NCI-H524 treated with DMSO at 0.1 percent for 48 hours (cell line): Measurements from ENCODE around the gene PRDM15.

Source experiments
- DNase-seq: peaks from one replicate; lab custom pipeline; 2025; lab: John Stamatoyannopoulos, UW

Gene PRDM15

DNA sequence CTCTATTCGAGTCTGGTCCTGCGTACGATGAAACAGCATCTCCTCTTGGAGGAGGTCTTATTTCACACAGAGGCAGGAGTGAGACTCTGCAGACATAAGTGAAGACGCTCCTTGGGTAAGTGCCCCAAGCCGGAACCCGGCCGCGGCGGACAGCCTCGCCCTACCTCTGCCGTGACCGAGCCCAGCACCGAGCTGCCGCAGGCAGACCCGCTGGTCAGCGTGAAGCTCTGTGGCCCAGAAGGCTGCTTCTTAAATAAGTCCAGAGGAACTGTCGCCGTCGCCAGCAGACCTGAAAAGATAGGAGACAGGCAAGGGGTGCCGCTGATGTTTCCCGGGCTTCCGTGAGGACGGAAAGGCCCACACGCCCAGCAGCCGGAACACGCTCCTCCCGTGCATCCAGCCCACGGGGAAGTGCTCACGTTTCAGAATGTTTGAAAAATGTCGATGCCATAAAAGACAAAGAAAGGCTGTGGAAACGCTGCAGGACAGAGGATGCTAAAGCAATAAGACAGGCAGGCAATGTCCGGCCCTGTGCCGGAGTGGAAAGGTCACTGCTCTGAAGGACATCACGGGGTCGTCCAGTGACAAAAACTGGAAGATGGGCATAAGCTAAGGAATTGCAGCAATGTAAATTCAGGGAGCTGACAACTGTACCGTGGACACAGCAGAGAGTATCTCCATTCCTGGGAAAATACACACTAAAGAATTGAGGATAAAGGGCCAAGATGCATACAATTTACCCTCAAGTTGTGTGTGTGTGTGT lies 28.5 kb upstream of the PRDM15 start:
- DNase-seq, result no peak

- no peak for DNase-seq
Observed at GRCh38 chr21:41906770-41907169, 27.6 kb upstream of the PRDM15 start.

- no peak for DNase-seq
Observed at GRCh38 chr21:41903559-41904351, 24.6 kb upstream of the PRDM15 start.

DNA sequence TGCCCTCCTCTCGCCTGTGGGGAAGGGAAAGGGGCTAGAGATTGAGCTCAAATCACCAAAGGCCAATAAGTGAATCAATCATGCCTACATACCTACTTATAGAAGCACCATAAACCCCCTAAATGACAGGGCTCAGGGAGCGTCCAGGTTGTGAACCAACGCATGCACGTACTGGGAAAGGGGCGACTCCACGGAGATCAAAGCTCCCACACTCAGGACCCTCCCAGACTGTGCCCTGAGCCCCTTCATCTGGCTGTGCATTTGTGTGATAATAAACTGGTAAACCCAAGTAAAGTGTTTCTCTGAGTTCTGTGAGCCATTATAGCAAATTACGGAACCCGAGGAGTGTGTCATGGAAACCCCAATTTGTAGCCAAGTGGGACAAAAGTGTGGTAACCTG lies 23.8 kb upstream of the PRDM15 start:
- DNase-seq, result no peak

DNA sequence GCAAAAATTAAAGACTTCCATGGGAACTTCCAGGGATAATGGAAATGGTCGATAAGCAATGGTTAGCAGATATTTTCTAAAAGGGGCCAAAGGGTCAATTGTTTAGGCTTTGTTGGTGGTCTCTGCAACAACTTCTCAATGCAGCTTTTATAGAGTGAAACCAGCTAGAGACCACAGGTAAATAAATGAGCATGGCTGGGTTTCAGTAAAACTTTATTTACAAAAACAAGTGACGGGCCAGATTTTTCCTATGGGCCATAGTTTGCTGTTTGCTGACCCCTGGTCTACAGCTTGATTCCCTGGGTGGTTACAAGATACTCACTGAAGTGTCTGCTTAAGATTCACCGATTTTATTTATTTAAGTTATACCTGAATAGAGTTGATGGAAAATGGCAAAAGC lies 22.6 kb upstream of the PRDM15 start:
- DNase-seq, result no peak

DNA sequence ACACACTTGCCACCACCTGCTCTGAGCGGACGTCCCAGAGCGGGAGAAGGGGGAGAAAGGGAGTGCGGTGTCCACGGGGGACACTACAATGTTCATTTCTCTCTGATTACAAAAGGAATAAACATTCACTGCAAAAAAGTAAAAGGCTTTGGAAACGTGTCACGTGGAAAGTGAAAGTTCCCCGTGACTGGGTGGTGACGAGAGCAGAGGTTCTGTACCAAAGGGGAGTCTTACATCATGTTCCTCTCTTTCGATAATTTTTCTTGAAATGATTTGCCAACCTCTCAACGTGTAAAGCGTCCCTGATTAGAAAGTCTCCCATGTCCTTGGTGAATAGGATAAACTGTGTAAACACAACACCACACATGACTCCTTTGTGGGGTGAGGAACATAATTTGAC lies 22.0 kb upstream of the PRDM15 start:
- no peak for DNase-seq

DNA sequence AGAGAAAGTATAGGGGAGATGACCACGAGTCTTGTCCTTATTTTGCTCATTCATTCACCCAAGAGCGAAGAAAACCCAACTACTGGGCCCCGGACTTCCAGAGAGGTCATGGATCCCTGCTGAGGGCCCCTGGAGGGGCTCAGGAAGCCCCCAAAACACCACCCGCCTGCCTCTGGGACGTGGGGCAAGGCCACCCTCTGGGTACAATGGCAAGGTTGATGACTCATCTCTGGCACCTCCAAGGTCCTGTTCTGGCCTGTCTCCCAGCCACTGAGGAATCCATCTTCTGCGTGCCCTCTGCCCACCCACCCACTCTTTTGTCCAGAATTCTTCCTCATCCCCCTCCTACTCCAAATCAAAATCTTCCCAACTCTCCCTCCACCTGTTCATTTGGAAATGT lies 21.3 kb upstream of the PRDM15 start:
- no peak for DNase-seq

DNA sequence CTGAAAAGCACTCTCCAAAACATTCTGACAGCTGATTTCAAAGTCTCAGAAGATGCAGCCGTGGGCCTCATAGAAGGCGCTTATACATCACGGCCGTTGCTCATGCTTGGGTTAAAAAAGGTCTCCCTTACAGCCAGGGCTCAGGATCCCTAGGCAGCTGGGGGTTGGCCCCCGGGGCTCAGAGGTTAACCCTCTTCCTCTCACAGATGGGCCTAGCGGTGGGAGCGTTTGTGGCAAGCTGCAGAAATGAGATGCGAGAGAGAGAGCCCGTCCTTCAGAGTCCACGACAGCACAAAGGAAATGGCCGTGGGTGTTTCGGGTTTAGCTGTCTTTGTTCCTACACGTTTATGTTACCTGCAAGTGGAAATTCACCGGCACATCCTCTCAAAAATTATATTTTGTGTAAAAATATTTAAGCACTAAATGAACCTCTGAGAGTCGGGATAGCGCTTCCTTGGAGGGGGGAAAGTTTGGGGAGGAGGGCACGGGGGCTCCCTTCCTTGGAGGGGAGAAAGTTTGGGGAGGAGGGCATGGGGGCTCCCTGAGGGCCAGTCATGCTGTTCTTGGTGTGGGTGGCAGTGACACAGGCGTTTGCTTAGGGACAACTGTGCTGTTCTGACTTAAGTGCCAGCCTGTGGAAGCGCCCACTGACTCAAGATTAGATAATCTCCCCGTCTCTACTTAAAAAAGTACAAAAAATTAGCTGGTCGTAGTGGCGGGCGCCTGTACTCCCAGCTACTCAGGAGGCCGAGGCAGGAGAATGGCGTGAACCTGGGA lies 20.5 kb upstream of the PRDM15 start:
- no peak for DNase-seq

DNA sequence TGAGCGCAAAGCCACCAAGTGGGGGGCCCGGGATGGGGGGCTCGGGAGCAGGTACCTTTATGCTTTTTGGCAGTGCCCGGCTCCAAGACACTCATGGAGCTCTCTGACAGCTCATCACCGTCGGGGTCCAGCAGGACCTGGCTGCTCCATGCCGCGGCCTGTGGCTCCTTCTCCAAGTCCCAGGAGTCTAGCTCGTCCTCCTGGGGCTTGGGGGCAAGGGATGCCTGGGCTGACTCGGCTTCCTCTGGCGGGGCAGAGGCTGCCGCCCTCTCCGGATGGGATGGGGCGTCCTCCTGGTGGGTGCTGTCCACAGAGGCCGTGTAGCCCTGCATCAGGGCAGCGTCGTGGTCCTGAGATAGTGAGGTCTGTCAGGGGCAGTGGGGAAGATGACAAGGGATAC lies 19.9 kb upstream of the PRDM15 start:
- DNase-seq, result no peak

GRCh38 chr21:41897700-41898099 lies 18.6 kb upstream of the PRDM15 start:
- no peak for DNase-seq

- DNase-seq, result no peak
Observed at GRCh38 chr21:41897047-41897669, 18.0 kb upstream of the PRDM15 start.

DNA sequence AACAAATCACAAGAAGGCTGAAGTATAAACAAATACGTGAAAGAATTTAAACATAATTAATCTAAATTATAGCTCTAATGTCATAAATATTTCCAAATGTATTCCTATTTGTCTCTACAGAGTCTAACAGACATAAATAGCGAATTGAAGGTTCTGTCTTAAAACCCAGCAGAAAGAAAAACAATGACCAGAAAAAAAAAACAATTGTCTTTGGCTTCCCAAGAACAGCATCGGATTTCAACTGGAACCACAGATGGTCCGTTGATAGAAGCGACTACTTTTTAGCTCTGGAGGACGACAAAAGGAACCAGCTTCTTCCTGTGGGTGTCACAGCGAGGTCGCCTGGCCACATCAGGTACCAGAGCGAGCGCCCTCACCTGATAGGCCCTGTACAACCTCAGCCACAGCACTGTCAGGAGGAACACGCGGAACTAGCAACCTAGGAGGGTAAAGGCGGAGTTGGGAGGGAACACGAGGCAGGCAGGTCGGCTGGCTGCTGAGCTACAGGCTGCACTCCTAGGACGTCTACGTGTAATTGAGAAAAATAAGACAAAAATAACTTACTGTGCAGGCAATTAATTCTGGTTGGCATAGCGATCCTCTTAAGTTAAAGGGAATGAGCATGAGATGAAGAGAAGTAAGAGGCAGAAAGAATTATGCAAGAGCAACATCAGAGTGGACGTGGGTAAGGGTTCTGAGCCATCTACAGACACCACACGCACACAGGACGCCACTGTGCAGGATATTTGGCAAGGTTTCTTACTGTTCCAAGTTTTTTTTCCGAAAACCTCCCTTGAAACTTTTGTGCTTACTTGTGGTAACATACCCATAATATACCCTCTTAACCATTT lies 16.7 kb upstream of the PRDM15 start:
- no peak for DNase-seq

DNA sequence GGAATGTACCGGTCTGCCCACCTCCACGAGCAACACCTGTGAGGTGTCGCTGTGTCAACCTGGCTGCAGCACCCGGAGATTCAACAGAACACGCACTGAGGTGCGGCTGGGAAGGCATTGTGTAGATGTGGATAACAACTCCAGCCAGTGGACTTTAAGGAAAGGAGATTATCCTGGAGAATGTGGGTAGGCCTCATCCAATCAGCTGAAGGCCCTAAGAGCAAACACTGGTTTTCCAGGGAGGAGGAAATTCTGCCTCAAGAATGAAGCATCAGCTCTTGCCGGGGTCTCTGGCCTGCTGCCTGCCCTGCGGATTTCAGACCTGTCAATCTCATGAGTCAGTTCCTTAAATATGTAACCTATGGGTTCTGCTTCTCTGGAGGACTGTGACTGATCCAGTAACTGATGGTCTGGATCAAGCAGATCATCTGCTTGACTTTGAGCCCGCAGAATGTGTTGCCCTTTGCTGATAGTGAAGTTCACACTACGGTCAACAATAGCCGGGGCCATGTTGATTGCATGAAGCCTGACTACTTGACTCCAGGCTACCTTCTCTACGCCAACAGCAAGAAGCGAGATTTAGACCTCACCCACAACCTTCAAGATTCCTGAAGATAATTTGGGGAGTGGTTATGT lies 15.9 kb upstream of the PRDM15 start:
- no peak for DNase-seq

DNA sequence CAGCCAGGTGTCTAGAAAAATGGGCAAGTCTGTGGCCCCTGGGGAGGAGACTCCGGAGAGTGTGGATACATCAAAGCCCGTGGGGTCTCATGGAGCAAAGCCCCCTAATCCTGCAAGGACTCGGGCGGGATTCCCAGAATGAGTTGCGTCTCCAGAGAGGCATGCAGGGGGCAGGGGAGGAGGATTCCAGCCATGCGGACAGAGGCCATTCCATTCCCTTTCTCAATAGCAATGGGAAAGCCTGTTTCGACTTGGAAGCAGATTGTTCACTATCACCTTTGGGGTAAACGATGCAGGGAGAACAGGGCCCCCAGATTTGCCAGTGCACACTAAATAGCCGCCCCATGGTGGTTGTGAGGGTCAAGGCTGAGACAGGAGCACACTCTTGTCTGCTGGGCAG lies 15.4 kb upstream of the PRDM15 start:
- DNase-seq, result no peak

GRCh38 chr21:41892726-41893125 lies 13.6 kb upstream of the PRDM15 start:
- no peak for DNase-seq

DNA sequence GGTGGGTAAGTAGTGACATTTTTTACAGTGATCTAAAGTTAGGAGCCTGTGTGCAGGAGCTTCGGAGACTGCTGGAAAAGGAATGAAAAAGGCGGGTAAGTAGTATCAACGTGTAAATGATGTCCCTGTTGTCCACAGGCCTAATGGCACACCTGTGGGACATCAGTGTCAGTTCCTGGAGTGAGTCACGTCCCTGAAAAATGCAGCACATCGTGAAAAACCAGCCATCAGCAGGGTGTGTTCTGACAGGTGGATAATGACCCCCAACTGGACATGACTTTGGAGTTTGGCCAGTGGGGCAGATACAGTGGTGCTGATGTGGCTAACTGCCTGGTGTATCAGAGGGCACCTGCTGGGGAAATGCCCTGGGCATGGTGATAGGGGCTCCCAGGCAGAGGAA lies 12.0 kb upstream of the PRDM15 start:
- no peak for DNase-seq

DNA sequence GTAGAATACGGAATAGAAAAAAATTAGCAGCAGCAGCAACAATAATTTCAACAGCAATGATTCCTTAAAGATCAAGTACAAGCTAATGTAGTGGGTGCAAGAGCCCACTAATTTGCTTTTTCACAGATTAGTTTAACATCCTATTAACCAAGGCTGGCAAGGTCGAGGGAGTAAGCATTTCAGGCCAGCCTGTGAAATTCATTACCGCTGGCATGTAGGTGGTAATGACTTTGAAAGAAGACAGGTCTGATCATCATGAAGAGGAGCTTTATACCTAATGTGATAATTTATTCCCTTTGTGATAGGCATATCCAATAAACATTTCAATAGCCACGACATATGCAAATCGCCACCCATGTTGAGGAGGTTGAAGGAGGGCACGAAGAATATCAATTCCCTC lies 11.2 kb upstream of the PRDM15 start:
- no peak for DNase-seq

- DNase-seq, result no peak
Observed at GRCh38 chr21:41888749-41889376, 9.7 kb upstream of the PRDM15 start.

DNA sequence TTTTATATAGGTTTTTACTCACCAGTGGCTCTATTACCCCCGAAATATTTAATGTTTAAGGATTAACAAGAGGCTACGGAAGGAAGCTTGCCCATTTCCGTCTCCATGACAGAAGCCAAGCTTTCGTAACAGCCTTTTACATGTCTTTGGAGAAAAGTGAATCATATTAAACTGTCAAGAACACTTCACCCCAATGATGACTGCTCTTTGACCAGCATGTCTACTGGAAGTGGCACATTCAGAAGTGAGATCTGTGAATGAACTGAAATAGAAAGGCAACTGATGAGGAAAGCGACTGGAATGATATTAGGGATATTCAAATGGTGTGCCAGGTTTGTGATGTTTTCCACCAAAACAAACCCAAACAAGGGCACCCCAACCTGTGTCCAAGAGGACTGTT lies 8.5 kb upstream of the PRDM15 start:
- DNase-seq, result no peak

DNA sequence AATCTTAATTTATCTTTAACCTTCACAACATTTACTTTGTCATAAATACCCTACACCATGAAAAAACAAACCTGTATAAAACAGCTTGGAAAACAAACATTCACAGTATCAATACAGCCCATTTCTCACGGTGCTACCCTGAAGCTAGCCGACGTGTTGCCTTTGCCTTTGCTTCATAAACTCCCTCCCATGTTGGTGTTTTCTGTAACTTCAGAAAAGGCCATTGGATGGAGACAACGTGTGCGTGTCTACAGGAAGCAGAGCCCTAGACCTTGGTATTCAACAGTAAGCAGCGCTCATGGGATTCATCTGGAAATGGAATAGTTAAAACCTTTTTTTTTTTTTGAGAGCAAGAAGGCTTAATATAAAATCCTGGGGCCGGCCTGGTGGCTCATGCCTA lies 7.2 kb upstream of the PRDM15 start:
- DNase-seq, result no peak
